KMS-11 (cell line): ENCODE measurements around the gene CDH4.

Experiments
- H2AFZ ChIP-seq: fragments of 200-600 bp; sonication (generic); 2 replicates; pipeline ENCODE4 v1.6.1; 2016; ENCODE audit warnings: antibody characterized with exemption, mixed run types, low read depth
- H3K27ac ChIP-seq: fragments of 200-600 bp; sonication (generic); 2 replicates; pipeline ENCODE4 v1.6.1; 2016; ENCODE audit warnings: mild to moderate bottlenecking, mixed run types
- H3K27me3 ChIP-seq: fragments of 200-600 bp; sonication (generic); 2 replicates; pipeline ENCODE4 v1.6.1; 2017; ENCODE audit warnings: mild to moderate bottlenecking, low read depth, mixed run types, moderate library complexity; ENCODE audit not compliant: insufficient read depth
- H3K36me3 ChIP-seq: fragments of 200-600 bp; sonication (generic); 2 replicates; pipeline ENCODE4 v1.6.1; 2017; ENCODE audit warnings: mild to moderate bottlenecking, mixed run types; ENCODE audit not compliant: insufficient read depth
- H3K4me1 ChIP-seq: fragments of 200-600 bp; sonication (generic); 2 replicates; pipeline ENCODE4 v1.6.1; 2016; ENCODE audit warnings: mild to moderate bottlenecking, low read depth, mixed run types; ENCODE audit not compliant: poor library complexity, severe bottlenecking
- H3K4me2 ChIP-seq: fragments of 200-600 bp; sonication (generic); 2 replicates; pipeline ENCODE4 v1.7.0; 2016; ENCODE audit warnings: mild to moderate bottlenecking, mixed run types
- H3K4me3 ChIP-seq: fragments of 200-600 bp; sonication (generic); IDR thresholded peaks from 2 replicates; pipeline ENCODE4 v1.6.1; 2017; ENCODE audit warnings: low read depth, low read length, mixed read lengths; ENCODE audit not compliant: insufficient read depth
- H3K79me2 ChIP-seq: fragments of 200-600 bp; sonication (generic); 2 replicates; pipeline ENCODE4 v1.6.1; 2016; ENCODE audit warnings: low read depth, mixed run types; ENCODE audit not compliant: insufficient read depth
- H3K9ac ChIP-seq: fragments of 200-600 bp; sonication (generic); 2 replicates; pipeline ENCODE4 v1.6.1; 2016; ENCODE audit warnings: mild to moderate bottlenecking, mixed run types
- H4K20me1 ChIP-seq: fragments of 200-600 bp; sonication (generic); 2 replicates; pipeline ENCODE4 v1.6.1; 2016; ENCODE audit warnings: mild to moderate bottlenecking, mixed run types; ENCODE audit not compliant: insufficient read depth
- CTCF ChIP-seq: fragments of 200-600 bp; sonication (generic); conservative IDR thresholded peaks from 2 replicates; pipeline ENCODE4 v1.6.1; 2017; ENCODE audit warnings: low read depth, mild to moderate bottlenecking, antibody characterized with exemption, low read length, moderate library complexity, mixed read lengths

Gene CDH4

GRCh38 chr20:61846074-61846473, 594.0 kb downstream of the CDH4 start:
- H3K36me3 ChIP-seq = no peaks in the 10 kb centered on the region
- H3K79me2 ChIP-seq = no peaks in the 10 kb centered on the region
- no peak overlapping the region for H3K9ac ChIP-seq
- H4K20me1 ChIP-seq = no peaks in the 10 kb centered on the region
- no peak overlapping the region for H3K27ac ChIP-seq
- peaks cover 45% of the 10 kb centered on the region; the same call in 1 of the 2 replicates for H3K27me3 ChIP-seq
- no peak overlapping the region for H3K4me2 ChIP-seq
- H3K4me3 ChIP-seq = no peak overlapping the region
- H3K4me1 ChIP-seq = no peaks in the 10 kb centered on the region
- no peak overlapping the region for H2AFZ ChIP-seq
- TF ChIP-seq CTCF = no peak

GRCh38 chr20:61846741-61847419, 594.8 kb downstream of the CDH4 start:
- Histone ChIP-seq H3K4me2 (no peak overlapping the region), H4K20me1 (no peaks in the 10 kb centered on the region), H3K36me3 (no peaks in the 10 kb centered on the region), H3K9ac (no peak overlapping the region), H3K27ac (no peak overlapping the region), H3K4me3 (no peak overlapping the region), H3K27me3 (peaks cover 45% of the 10 kb centered on the region; the same call in 1 of the 2 replicates), H2AFZ (no peak overlapping the region), H3K4me1 (no peaks in the 10 kb centered on the region), H3K79me2 (no peaks in the 10 kb centered on the region)
- no peak for TF ChIP-seq CTCF

- no peak for TF ChIP-seq CTCF
- peaks cover 41% of the 10 kb centered on the region; the same call in 1 of the 2 replicates for H3K27me3 ChIP-seq
These were observed 595.3 kb downstream of the CDH4 start for GRCh38 chr20:61847420-61847748.

GRCh38 chr20:61847986-61848385, 595.9 kb downstream of the CDH4 start:
- Histone ChIP-seq H3K27ac (no peak overlapping the region), H2AFZ (no peak overlapping the region), H3K27me3 (peaks cover 38% of the 10 kb centered on the region; the same call in 1 of the 2 replicates), H3K9ac (no peak overlapping the region), H3K36me3 (no peaks in the 10 kb centered on the region), H3K4me1 (no peaks in the 10 kb centered on the region), H3K4me3 (no peak overlapping the region), H3K79me2 (no peaks in the 10 kb centered on the region), H3K4me2 (no peak overlapping the region), H4K20me1 (no peaks in the 10 kb centered on the region)
- TF ChIP-seq CTCF = no peak

More at GRCh38 chr20:61847420-61847748, 595.3 kb downstream of the CDH4 start:
- Histone ChIP-seq H3K27ac (no peak overlapping the region), H3K4me3 (no peak overlapping the region), H3K79me2 (no peaks in the 10 kb centered on the region), H3K4me1 (no peaks in the 10 kb centered on the region), H3K4me2 (no peak overlapping the region), H3K9ac (no peak overlapping the region), H2AFZ (no peak overlapping the region), H3K36me3 (no peaks in the 10 kb centered on the region), H4K20me1 (no peaks in the 10 kb centered on the region)
